HFF-Myc (cell line): ENCODE results near the gene CABP7.
A peak's percentile ranks its signal among the peaks of the same experiment; 100 is the strongest.

ENCODE experiments used
- DNase-seq: peaks from one replicate; pipeline ENCODE4 v3.0.0-alpha.2; 2011; ENCODE audit warnings: low read depth; ENCODE audit errors: extremely low read depth
- H3K4me3 ChIP-seq: replicated peaks from 2 replicates; pipeline ENCODE4 v1.5.1; 2011; ENCODE audit warnings: low read depth, mild to moderate bottlenecking, control low read depth, low read length
- CTCF ChIP-seq: IDR thresholded peaks from 2 replicates; pipeline ENCODE4 v1.5.1; 2012; ENCODE audit warnings: mild to moderate bottlenecking, low read depth, low read length, control low read depth; ENCODE audit errors: missing control alignments

Gene CABP7

DNA sequence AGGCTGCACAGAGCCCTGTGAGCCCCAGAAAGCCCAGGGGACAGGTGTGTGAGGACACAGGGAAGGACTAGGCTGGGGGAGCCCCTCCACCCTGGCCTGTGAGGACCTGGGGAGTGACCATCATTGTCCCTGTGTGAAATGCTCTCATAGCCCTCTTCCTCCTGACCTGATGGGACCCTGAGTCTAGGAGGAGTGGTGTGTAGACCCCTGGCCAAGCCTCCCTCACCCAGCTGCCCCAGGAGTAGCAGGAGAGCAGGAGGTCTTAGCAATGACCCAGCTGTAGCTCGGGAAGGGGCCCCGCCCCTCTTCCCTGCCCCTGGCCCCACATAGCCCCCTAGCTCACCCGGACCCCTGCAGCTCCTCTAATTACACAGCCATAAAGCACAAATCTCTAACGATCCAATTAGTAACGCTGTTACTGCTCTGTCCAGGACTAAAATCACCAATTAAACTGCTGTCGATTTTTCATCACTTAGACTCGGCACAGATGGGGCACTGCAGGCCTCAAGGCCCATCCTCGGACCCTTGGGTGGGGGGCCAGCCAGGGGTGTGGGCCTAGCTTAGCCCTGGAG, 6.6 kb upstream of the CABP7 start:
- H3K4me3 ChIP-seq, result no peak overlapping the region
- no peak for TF ChIP-seq CTCF
- DNase-seq, result no peak

GRCh38 chr22:29715240-29715639, 4.6 kb upstream of the CABP7 start:
- no peak overlapping the region for H3K4me3 ChIP-seq
- no peak for TF ChIP-seq CTCF
- DNase-seq, result no peak

DNA sequence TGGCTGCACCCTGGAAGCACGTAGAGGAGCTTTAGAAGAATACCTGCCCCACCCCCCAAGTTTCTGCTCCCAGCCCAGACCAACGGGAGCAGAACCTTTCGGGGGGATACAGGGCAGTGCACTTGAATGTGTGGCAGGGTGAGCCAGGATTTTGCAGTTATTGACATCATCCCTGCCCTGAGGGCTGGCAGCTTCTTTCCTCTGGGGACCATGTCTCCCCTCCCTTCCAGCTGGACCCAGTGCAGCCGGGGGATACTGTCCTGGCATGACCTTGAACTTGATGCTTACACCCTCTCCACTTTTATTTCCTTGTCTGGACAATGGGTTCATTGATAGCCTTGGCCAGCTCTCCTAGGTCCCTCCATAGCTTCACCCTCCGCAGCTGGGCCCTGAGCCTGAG, 4.1 kb upstream of the CABP7 start:
- H3K4me3 ChIP-seq, result no peak overlapping the region
- DNase-seq, result no peak
- TF ChIP-seq CTCF, result no peak

GRCh38 chr22:29716814-29717545, 2.8 kb upstream of the CABP7 start:
- DNase-seq, result peak; percentile 24
- no peak overlapping the region for H3K4me3 ChIP-seq
- no peak for TF ChIP-seq CTCF

GRCh38 chr22:29717789-29718188, 2.0 kb upstream of the CABP7 start:
- TF ChIP-seq CTCF, result no peak
- no peak for DNase-seq

DNA sequence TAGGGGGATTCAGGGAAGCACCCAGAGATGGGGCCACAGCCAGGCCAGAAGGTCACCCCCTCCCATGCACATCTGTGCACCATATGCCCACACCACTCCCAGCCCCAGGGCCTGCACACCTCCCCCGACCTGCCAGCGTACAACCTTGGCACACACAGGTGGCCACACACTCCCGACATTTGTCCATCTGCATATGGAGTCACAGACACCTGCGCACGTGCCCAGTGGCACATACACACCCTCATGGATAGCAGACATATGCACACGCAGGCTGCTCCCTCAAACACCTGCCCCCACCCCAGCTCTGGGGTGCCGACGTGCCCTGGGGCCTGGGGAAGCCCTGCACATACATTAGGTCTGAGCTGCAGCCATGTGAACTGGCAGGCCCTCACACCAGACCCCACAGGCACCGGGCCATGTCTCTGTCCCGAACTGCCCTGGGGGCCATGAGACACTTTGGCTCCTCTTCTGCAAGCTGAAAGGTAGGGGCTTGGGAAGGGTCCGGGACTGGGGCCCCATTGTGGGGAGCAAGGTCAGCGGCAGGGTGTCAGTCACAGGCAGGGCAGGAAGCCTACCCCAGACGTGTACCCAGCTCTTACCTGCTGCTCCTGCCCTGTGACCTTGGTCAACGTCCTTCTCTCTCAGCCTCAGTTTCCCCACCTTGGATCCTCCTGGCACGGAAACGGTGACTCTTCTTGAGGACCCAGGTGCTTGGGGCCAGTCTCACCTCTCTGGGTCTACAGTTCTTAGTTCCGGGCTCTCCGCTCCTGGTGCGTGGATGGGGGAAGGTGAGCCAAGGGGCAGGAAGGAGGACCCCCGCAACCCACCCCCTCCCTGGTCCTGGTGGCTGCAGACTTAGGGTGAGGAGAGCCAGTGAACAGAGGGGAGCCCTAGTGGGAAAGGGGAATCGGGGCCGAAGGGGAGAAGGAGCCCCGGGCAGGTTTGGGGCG, 579 bp upstream of the CABP7 start:
- DNase-seq, result no peak
- no peak for TF ChIP-seq CTCF
- H3K4me3 ChIP-seq, result no peak overlapping the region

More at GRCh38 chr22:29717789-29718188, 2.0 kb upstream of the CABP7 start:
- no peak overlapping the region for H3K4me3 ChIP-seq
